Inflammatory macrophage (primary cell): Measurements from ENCODE around the gene NSRP1.
A peak's percentile ranks its signal among the peaks of the same experiment; 100 is the strongest.

Source experiments
- DNase-seq, 2 donors: peaks; one replicate each; pipeline ENCODE4 v3.0.0-alpha.2; 2020 to 2022

The NSRP1 gene

DNA sequence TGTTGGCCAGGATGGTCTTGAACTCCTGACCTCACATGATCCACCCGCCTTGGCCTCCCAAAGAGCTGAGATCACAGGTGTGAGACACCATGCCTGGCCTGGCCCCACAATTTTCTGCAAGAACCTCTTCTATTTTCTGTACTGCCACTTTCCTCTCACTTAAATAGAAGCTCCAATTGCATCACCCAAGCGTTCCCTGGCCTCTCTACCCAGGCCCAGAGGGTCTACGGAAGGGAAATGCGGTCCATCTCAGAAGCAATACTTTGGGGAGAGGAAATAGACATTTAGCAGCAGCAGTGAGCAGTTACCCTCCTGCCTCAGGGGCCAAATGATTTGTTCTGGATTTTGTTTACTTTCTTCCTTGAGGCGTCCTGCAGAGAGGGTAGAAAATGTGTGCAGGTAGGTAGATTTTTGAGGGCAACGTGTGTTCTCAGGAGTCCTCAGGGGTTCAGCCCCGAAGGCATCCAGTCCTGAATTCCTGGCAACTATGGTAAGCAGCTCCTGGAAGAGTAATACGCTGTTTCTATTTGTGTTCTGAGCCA, 107.9 kb downstream of the NSRP1 start:
- DNase-seq = no peak

DNA sequence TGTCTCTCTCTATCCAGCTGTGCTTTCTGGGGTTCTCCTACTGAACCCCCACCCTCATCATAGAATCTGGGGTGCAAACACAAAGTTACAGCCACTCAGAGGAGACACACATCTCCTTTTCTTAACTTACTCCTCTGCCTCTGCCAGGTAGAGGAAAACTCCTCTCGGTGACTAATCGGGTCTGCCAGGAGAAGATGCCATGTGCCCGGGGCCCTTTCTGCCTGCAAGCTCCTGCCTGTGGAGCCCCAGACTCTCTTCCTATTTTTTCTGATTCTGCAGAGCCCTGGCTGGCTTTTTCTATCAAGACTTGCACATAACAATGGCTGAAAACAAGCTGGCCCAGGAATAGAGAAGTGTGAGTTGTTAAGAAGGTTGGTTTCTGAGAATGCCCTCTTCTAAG, 108.5 kb downstream of the NSRP1 start:
- DNase-seq = no peak

DNA sequence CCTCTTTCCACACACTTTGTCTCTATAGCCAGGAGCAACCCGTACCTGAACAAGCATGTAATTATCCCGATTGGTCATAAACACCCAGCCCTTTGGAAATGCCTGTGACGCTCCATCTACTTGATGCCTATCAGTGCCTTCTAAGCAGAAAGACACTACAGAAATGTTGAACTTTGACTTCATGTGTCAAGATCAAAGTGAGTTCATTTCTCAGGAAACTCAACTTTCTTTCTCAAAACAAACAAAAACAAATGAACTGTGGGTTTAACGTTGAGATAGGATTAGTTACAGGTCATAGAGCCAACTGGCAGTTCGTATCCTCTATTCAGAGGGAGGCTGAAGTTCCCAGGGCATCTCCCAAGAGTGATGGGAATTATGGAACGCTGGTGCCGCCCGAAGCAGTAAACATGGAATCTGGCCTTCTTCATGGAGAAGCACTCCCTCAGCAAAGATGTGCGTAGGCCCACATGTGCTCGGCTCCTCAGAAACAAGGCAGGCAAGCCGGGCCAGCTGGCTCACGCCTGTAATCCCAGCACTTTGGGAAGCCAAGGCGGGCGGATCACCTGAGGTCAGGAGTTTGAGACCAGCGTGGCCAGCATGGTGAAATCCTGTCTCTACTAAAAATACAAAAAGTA, 109.4 kb downstream of the NSRP1 start:
- DNase-seq = no peak

GRCh38 chr17:30226878-30227277, 110.3 kb downstream of the NSRP1 start:
- DNase-seq = no peak

DNA sequence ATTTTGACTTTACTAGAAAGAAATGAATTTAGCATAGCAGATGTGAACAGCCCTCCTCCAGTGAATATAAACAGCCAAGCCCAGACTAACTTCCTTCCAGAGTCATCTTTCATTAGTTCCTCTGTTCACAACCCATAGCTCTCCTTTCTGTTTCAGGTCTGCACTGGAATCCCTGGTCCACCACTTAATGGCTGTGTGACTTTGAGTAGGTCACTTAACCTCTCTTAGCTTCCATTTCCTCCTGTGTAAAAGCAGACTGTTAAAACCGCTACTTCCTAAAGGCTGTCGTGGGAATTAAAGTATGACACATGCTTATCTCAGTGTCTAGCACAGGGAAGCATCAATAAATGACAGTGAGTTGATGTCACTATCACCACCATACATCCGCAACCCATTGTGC, 111.4 kb downstream of the NSRP1 start:
- no peak for DNase-seq

DNA sequence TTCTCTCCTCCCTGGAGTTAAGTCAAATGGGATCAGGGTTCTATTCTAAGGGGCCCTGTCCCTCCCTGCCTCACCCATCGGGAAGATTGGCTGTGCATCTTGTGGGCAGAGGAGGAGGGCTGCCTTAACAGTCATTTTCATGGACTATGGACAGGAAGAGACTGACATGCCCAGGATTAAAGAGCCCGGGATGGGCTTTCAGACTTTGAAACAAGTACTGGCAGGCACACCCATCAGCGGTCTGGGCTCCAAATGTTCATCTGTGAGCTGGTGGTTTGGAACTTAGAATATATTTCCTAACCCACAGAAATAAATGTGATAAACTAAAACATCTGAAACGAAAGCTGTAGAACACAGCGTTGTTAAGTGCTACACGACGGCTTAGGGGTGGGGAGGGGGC, 112.4 kb downstream of the NSRP1 start:
- DNase-seq = no peak

DNA sequence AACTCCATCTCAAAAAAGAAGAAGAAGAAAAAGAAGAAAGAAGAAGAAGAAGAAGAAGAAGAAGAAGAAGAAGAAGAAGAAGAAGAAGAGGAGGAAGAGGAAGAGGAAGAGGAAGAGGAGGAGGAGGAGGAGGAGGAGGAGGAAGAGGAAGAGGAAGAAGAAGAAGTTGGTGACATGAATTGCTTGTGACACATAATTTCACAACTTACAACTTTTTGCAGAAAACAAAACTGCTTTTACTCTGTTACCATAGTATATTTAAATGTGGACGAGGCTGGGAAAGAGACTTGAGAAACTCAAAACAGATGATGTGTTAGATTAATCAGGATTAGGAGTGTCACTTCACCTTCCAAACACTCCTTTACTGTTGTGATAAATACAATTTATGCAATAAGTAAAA, 113.4 kb downstream of the NSRP1 start:
- peak; percentile 25 to 57 for DNase-seq

GRCh38 chr17:30230596-30231125, 114.0 kb downstream of the NSRP1 start:
- DNase-seq = no peak

DNA sequence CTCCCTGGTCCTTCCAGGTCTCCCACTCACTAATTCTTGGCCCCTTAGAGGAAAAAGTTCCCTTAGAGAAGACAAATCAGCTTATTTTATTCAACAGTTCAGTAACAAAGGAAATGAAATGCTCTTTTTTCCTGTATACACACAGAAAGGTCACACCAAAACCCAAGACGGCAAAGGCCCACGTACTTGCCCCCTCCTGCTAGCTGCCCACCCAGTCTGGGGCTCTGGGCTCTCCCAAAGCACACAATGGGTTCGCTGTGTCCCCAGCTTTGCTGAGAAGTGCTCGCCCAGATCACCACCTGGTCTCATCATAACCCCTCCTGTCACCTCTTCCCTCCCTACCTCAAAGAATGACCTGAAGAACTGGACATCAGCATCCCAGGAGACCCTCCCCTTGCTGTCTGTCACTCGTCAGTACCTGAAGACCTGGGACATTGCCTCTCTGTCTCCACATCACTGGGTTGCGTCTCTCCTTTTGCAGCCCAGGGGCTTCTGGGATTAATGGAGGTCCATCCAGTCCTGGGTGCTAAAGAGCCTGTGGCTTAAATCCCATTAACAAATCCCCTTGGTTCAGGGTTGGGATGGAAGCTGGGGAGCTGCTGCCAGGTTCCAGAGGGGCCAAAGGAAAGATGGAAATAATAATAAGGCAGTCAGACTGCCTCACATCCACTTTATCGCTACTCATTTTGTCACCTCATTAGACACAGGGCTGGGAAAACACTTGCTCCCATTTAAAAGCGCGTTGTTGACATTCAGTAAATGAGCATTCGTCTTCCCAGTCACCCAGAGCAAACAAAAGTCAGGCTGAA, 115.6 kb downstream of the NSRP1 start:
- no peak for DNase-seq

GRCh38 chr17:30232824-30233427, 116.3 kb downstream of the NSRP1 start:
- DNase-seq = no peak

GRCh38 chr17:30234296-30234695, 117.7 kb downstream of the NSRP1 start:
- no peak for DNase-seq

- no peak for DNase-seq
Observed at GRCh38 chr17:30234964-30235363, 118.3 kb downstream of the NSRP1 start.

- no peak for DNase-seq
Observed at GRCh38 chr17:30235386-30236296, 119.0 kb downstream of the NSRP1 start, which contains the start of gene SLC6A4. TSS of gene SLC6A4 (minus strand) at chr17:30235697. CDS start at chr17:30221958, 13,739 bp downstream.
